Measurements from ENCODE around the gene COL4A2. TPM values are rescaled to one million over a fixed set of nuclear protein-coding genes. Genes with fewer than 3 reads are reported as not detected.
A peak's percentile ranks its signal among the peaks of the same experiment; 100 is the strongest.

The COL4A2 gene
- total RNA-seq, 1 experiment from 2014 or later: 1.6 TPM

- no peaks in the 10 kb centered on the region for H3K27me3 ChIP-seq (ENCODE audit: insufficient read depth, low read length)
- CTCF ChIA-PET: interaction anchor here (1.7 kb wide), 1 partner anchor 105 kb away, joined by 9 read pairs; no protein-coding TSS in a partner anchor
- no peaks in the 10 kb centered on the region for H3K9me3 ChIP-seq (ENCODE audit: control insufficient read depth in 1 of 2, insufficient read depth in 1 of 2, low read depth in 1 of 2, low read length in 2 of 2)
- peak overlapping the region; percentile 84 for H3K4me2 ChIP-seq (ENCODE audit: low read length)
- no peak for TF ChIP-seq EZH2phosphoT487 (IDR thresholded peaks at IDR 0.05; ENCODE audit: borderline replicate concordance)
- TF ChIP-seq ELF1 (IDR thresholded peaks at IDR 0.05; ENCODE audit: borderline replicate concordance, low read depth): no peak
- TF ChIP-seq SIN3A (IDR thresholded peaks at IDR 0.05; ENCODE audit: low read depth): no peak
- no peak for TF ChIP-seq ZNF274 (IDR thresholded peaks at IDR 0.05; ENCODE audit: low read depth, low read length)
- no peak for TF ChIP-seq POLR2A (IDR thresholded peaks at IDR 0.05; ENCODE audit: borderline replicate concordance, extremely low read depth, insufficient read depth, insufficient read length)
- TF ChIP-seq ZBTB33 (IDR thresholded peaks at IDR 0.05; ENCODE audit: extremely low read depth, insufficient replicate concordance, low read length): no peak
- TF ChIP-seq CBX3 (IDR thresholded peaks at IDR 0.05; ENCODE audit: low read depth): no peak
- no peak for TF ChIP-seq POLR2AphosphoS5 (IDR thresholded peaks at IDR 0.05; ENCODE audit: low read depth, low read length)
- no peak for TF ChIP-seq ATF3 (IDR thresholded peaks at IDR 0.05)
- TF ChIP-seq RAD21 (IDR thresholded peaks at IDR 0.05; ENCODE audit: low read depth): no peak
- no peak for TF ChIP-seq FOSL1 (IDR thresholded peaks at IDR 0.05; ENCODE audit: low read depth)
- TF ChIP-seq JUND (IDR thresholded peaks at IDR 0.05): no peak
- no peaks in the 10 kb centered on the region for H3K9me2 ChIP-seq (ENCODE audit: insufficient read depth)
- peak overlapping the region; percentile 87 for H3K27ac ChIP-seq (ENCODE audit: low read depth, low read length)
- H4K20me1 ChIP-seq (ENCODE audit: insufficient read depth): no peaks in the 10 kb centered on the region
- H3K79me2 ChIP-seq (ENCODE audit: insufficient read depth, low read length): peaks cover 3% of the 10 kb centered on the region; the same call in 1 of the 2 replicates
- H3K9ac ChIP-seq (ENCODE audit: low read length): peak overlapping the region; percentile 68
- peaks cover 24 to 28% of the 10 kb centered on the region in 2 experiments for H3K4me1 ChIP-seq (ENCODE audit: control insufficient read depth in 1 of 2, insufficient read depth in 2 of 2, low read length in 2 of 2)
- peak overlapping the region; percentile 67 to 82 for H3K4me3 ChIP-seq (replicated peaks in 1 of 2; ENCODE audit: low read depth in 1 of 2, low read length in 2 of 2)
- H2AFZ ChIP-seq (ENCODE audit: low read depth, low read length, poor library complexity, severe bottlenecking): no peak overlapping the region
- no peaks in the 10 kb centered on the region; a peak in 2 of 4 replicates for H3K36me3 ChIP-seq (ENCODE audit: control insufficient read depth in 1 of 2, insufficient read depth in 2 of 2, low read length in 2 of 2)
- BruUV-seq (replicated peaks): no TSS peak
- DNase-seq (ENCODE audit: low read depth, low spot score) (no peak), ATAC-seq (peak; percentile 55)
- intact Hi-C loops (cut with micrococcal nuclease): loop anchor here (10.0 kb wide), 2 partner anchors 106 to 336 kb away; no protein-coding TSS in a partner anchor
- RAD21 ChIA-PET (ENCODE audit: low non-redundant PET in 1 of 2, low total read pairs in 2 of 2, uncharacterized antibody in 2 of 2, unreplicated experiment in 2 of 2): interaction anchor here in 1 of 2 experiments (1.3 kb wide), 1 partner anchor 105 kb away, joined by 3 read pairs; no protein-coding TSS in a partner anchor
- POLR2A ChIA-PET: interaction anchor here (1.0 to 1.1 kb wide), 2 partner anchors 14 to 152 kb away, joined by 4 read pairs; no protein-coding TSS in a partner anchor
These were observed 253.7 kb downstream of the COL4A2 start for GRCh38 chr13:110560601-110561343.
